ENCODE data around the gene BLOC1S6. TPM values are rescaled to one million over a fixed set of nuclear protein-coding genes. Genes with fewer than 3 reads are reported as not detected.
A peak's percentile ranks its signal among the peaks of the same experiment; 100 is the strongest.

The BLOC1S6 gene
- 102 TPM for total RNA-seq

DNA sequence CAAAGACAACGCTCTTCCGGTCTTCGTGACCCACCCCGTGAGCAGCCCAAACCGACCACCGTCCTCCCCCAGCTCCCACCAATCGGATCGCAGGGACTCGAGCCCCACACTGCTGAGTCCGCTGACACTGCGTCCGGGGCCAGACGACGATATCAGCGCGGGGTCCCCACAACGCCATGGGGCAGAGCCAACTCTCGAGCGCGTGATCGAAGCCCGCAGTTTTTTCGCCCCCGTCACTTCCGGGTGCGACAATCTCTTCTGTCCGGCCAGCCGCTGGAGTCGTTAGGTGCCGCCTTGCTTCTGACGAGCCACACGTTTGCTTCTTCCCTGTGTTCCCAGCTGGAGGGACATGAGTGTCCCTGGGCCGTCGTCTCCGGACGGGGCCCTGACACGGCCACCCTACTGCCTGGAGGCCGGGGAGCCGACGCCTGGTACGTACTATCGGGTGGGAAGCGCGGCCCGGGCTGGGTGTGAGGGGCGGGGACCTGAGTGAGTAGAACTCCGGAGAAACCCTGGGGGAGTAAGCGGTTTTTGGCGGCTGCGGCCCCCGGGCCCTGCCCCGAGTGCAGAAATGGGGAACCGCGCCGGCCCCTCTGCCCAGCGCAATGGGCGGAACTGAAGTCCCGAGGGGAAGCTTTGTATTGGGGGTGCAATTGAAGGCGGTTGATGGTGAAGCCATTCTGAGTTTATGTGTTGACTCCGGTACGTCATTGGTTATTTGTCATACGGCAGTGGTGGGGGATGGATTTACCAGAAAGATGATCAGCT is at the start of gene BLOC1S6:
Gene BLOC1S6 (plus strand): TSS at position 285 of the 768 bp plus-strand sequence. CDS start 65 bp downstream, at position 350.
- peak within 1 kb of the TSS; percentile 76 for H3K4me3 ChIP-seq (ENCODE audit: low read length)
- H3K4me1 ChIP-seq (ENCODE audit: insufficient read depth, low read length) = peaks cover 44% of the 10 kb centered on the region
- no peaks in the 10 kb centered on the region for H3K9me3 ChIP-seq (ENCODE audit: low read depth, low read length)
- no peaks in the 10 kb centered on the region for H3K27me3 ChIP-seq (ENCODE audit: insufficient read depth, low read length)

- H3K9me3 ChIP-seq (ENCODE audit: low read depth, low read length) = no peaks in the 10 kb centered on the region
- H3K4me1 ChIP-seq (ENCODE audit: insufficient read depth, low read length) = no peaks in the 10 kb centered on the region
- no peak overlapping the region for H3K4me3 ChIP-seq (ENCODE audit: low read length)
- no peaks in the 10 kb centered on the region for H3K27me3 ChIP-seq (ENCODE audit: insufficient read depth, low read length)
Observed at GRCh38 chr15:45539680-45540079, 47.5 kb upstream of the BLOC1S6 start.

- Histone ChIP-seq H3K4me3 (ENCODE audit: low read length) (no peak overlapping the region), H3K9me3 (ENCODE audit: low read depth, low read length) (no peaks in the 10 kb centered on the region), H3K27me3 (ENCODE audit: insufficient read depth, low read length) (no peaks in the 10 kb centered on the region), H3K4me1 (ENCODE audit: insufficient read depth, low read length) (no peaks in the 10 kb centered on the region)
Observed at GRCh38 chr15:45540531-45540930, 46.6 kb upstream of the BLOC1S6 start.

DNA sequence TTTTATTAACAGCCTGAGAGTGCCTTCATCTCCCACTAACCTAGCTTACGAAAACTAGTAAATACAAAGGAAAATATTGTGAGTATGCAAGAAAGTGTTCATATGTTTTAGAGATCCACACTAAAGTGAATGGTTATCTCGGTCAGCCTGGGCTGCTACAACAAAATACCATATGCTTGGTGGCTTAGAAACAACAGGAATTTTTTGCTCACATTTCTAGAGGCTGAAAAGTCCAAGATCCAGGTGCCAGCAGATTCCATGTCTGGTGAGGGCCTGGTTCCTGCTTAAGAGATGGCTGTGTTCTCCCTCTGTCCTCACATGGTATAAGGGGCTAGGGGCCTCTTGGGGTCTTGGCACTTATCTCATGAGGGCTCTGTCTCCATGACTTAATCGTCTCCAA is 44.1 kb upstream of the BLOC1S6 start:
- Histone ChIP-seq H3K4me3 (ENCODE audit: low read length) (no peak overlapping the region), H3K4me1 (ENCODE audit: insufficient read depth, low read length) (no peaks in the 10 kb centered on the region), H3K9me3 (ENCODE audit: low read depth, low read length) (no peaks in the 10 kb centered on the region), H3K27me3 (ENCODE audit: insufficient read depth, low read length) (no peaks in the 10 kb centered on the region)

- H3K4me1 ChIP-seq (ENCODE audit: insufficient read depth, low read length) = no peaks in the 10 kb centered on the region
- no peaks in the 10 kb centered on the region for H3K9me3 ChIP-seq (ENCODE audit: low read depth, low read length)
- H3K27me3 ChIP-seq (ENCODE audit: insufficient read depth, low read length) = no peaks in the 10 kb centered on the region
- H3K4me3 ChIP-seq (ENCODE audit: low read length) = no peak overlapping the region
Observed at GRCh38 chr15:45544266-45545023, 42.7 kb upstream of the BLOC1S6 start.

- Histone ChIP-seq H3K9me3 (ENCODE audit: low read depth, low read length) (no peaks in the 10 kb centered on the region), H3K4me3 (ENCODE audit: low read length) (no peak overlapping the region), H3K4me1 (ENCODE audit: insufficient read depth, low read length) (no peaks in the 10 kb centered on the region), H3K27me3 (ENCODE audit: insufficient read depth, low read length) (no peaks in the 10 kb centered on the region)
Observed at GRCh38 chr15:45546789-45547188, 40.4 kb upstream of the BLOC1S6 start.

GRCh38 chr15:45548753-45549520 is 38.2 kb upstream of the BLOC1S6 start:
- Histone ChIP-seq H3K4me1 (ENCODE audit: insufficient read depth, low read length) (no peaks in the 10 kb centered on the region), H3K9me3 (ENCODE audit: low read depth, low read length) (no peaks in the 10 kb centered on the region), H3K27me3 (ENCODE audit: insufficient read depth, low read length) (no peaks in the 10 kb centered on the region), H3K4me3 (ENCODE audit: low read length) (no peak overlapping the region)

DNA sequence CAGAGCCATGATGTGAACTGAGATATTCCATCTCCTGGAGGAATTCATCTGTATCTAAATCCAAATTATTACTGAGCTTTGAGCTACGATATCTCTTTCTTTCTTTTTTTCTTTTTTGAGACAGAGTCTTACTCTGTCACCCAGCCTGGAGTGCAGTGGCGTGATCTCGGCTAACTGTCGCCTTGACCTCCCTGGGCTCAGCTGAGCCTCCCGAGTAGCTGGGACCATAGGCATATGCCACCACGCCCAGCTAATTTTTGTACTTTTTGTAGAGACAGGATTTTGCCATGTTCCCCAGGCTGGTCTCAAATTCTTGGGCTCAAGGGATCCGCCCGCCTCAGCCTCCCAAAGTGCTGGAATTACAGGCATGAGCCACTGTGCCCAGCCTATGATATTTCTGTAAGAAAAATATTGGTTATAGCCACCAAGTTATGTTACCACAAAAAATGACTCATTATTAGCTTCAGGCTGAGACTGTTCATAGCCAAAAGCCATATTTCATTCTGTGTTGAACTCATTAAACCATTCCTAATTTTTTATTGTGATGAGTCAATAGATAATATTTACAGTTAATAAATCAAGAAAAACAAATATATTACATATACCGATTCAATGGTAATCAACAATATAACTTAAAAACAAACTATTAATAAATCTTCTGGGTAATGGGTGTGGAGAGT is 37.5 kb upstream of the BLOC1S6 start:
- Histone ChIP-seq H3K27me3 (ENCODE audit: insufficient read depth, low read length) (peaks cover 4% of the 10 kb centered on the region), H3K9me3 (ENCODE audit: low read depth, low read length) (no peaks in the 10 kb centered on the region), H3K4me1 (ENCODE audit: insufficient read depth, low read length) (no peaks in the 10 kb centered on the region), H3K4me3 (ENCODE audit: low read length) (no peak overlapping the region)

- H3K27me3 ChIP-seq (ENCODE audit: insufficient read depth, low read length) = peaks cover 4% of the 10 kb centered on the region
- no peaks in the 10 kb centered on the region for H3K9me3 ChIP-seq (ENCODE audit: low read depth, low read length)
- H3K4me3 ChIP-seq (ENCODE audit: low read length) = no peak overlapping the region
- H3K4me1 ChIP-seq (ENCODE audit: insufficient read depth, low read length) = no peaks in the 10 kb centered on the region
Observed at GRCh38 chr15:45550436-45550835, 36.7 kb upstream of the BLOC1S6 start.

- H3K4me1 ChIP-seq (ENCODE audit: insufficient read depth, low read length) = peaks cover 4% of the 10 kb centered on the region
- no peak overlapping the region for H3K4me3 ChIP-seq (ENCODE audit: low read length)
- no peaks in the 10 kb centered on the region for H3K9me3 ChIP-seq (ENCODE audit: low read depth, low read length)
- peaks cover 4% of the 10 kb centered on the region for H3K27me3 ChIP-seq (ENCODE audit: insufficient read depth, low read length)
Observed at GRCh38 chr15:45551676-45552075, 35.5 kb upstream of the BLOC1S6 start.

GRCh38 chr15:45555934-45556608 is 31.1 kb upstream of the BLOC1S6 start:
- Histone ChIP-seq H3K4me1 (ENCODE audit: insufficient read depth, low read length) (peaks cover 6% of the 10 kb centered on the region), H3K27me3 (ENCODE audit: insufficient read depth, low read length) (peaks cover 4% of the 10 kb centered on the region), H3K9me3 (ENCODE audit: low read depth, low read length) (no peaks in the 10 kb centered on the region), H3K4me3 (ENCODE audit: low read length) (no peak overlapping the region)

DNA sequence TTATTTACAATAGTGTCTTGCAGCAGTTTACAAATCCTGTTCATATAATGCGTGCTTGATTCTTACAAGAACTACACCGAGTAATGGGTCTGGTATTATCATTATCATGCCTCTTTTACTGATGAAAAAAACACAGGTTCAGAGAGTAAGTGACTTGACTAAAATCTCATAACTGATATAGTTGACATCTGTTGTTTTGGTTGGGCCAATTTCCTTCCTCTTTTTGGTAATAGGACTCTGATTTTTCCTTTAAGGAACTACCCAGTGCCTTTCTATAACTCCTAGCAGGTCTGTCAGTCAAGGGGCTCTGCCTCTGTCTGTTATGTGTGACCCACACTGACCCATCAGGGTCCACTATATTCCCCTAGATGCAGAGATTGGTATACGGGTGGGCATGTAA is 14.6 kb upstream of the BLOC1S6 start:
- Histone ChIP-seq H3K27me3 (ENCODE audit: insufficient read depth, low read length) (peaks cover 12% of the 10 kb centered on the region), H3K4me1 (ENCODE audit: insufficient read depth, low read length) (peaks cover 9% of the 10 kb centered on the region), H3K4me3 (ENCODE audit: low read length) (no peak overlapping the region), H3K9me3 (ENCODE audit: low read depth, low read length) (no peaks in the 10 kb centered on the region)

DNA sequence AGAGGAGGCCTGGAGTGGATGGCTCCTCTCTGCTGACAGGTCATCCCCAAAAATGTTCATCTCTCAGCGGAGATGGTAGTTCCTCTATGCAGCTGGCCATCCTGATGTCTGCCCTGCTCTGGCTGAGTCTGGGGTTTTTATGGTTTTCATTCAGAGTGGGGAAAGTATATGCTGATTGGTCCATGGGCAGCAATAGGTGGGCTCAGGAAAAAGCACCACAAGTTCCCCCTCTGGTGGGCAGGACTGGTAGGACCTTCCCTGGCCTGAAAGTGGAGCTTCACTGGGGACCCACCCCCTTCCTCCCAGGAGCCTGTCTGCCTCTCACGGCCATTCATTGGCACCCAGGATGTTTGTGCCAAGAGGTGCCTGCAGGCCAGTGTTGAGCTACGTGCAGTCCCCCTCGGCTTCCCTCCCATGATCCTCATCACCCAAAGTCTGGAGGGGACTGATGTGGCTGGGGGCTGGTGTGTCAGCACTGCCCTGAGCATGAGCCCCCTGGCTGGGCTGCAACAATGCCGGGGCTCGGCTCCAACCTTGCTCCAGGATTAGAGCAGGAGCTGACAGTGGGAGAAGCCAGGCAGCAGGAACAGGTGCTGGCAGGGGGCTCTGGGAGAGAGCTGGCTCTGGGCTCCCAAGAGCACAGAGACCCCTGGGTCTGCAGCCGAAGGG is 13.1 kb upstream of the BLOC1S6 start:
- Histone ChIP-seq H3K4me3 (ENCODE audit: low read length) (no peak overlapping the region), H3K27me3 (ENCODE audit: insufficient read depth, low read length) (peaks cover 12% of the 10 kb centered on the region), H3K4me1 (ENCODE audit: insufficient read depth, low read length) (peaks cover 9% of the 10 kb centered on the region), H3K9me3 (ENCODE audit: low read depth, low read length) (no peaks in the 10 kb centered on the region)

DNA sequence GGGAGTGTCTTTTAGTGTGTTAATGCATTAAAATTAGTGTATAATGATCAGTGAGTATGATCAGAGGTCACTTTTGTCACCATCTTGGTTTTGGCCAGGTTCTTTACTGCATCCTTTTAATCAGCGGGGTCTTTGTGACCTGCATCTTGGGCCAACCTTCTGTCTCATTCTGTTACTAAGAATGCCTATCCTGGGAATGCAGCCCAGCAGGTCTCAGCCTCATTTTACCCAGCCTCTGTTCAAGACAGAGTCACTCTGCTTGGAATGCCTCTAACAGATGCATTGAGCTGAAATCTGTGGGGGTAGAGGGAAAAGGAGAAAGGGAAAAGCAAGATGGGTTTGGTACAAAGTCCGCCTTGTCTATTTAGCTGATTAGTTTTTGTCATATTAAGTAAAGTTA is 5.3 kb upstream of the BLOC1S6 start:
- H3K4me1 ChIP-seq (ENCODE audit: insufficient read depth, low read length) = peaks cover 27% of the 10 kb centered on the region
- H3K9me3 ChIP-seq (ENCODE audit: low read depth, low read length) = no peaks in the 10 kb centered on the region

More for the DNA sequence above, 5.3 kb upstream of the BLOC1S6 start:
- H3K4me3 ChIP-seq (ENCODE audit: low read length) = no peak overlapping the region
- H3K27me3 ChIP-seq (ENCODE audit: insufficient read depth, low read length) = no peaks in the 10 kb centered on the region
